ENCODE measurements around the gene NANOGP8. TPM values are rescaled to one million over a fixed set of nuclear protein-coding genes. Genes with fewer than 3 reads are reported as not detected.

Gene NANOGP8
- total RNA-seq, 4 donors from 2014 or later, result 1.2 to 9.4 (median 1.8) TPM

DNA sequence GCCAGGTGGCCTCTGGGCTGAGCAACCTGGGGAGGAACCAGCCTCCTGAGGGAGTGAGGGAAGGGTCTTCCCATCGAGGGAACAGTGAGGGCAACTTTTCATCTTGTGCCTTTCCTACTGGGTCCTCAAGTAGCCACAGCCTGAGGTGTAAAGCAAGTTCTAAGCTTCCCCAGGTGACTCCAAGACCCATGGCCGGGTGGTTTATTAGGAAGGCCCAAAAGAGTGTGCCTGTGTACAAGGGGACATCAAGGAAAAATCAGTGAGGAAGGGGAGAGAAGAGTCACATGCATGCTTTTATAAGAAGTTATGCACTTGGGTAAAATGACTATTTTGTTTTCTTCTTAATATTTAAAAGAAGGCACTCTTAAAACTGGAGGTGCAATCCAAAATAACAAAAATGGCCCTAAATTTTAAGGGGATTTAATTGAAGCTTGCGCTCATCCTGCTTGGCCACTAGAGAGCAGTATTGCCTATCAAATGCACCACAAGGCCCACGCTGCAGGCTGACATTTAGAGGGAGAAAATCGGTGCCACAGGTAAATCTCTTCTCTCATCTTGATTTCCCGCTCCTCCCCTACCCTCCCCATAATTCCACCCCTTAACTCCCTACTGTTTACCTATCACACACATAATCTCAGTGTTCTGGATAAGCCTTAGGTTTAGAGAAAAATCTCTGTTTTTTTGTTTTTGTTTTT is 6.7 kb downstream of the NANOGP8 start:
- H3K36me3 ChIP-seq, result no peaks in the 10 kb centered on the region
- H3K9me3 ChIP-seq, result peaks cover 0 to 10% (median 0%) of the 10 kb centered on the region in 4 donors
- H3K4me1 ChIP-seq, result no peaks in the 10 kb centered on the region
- peak in 1 of 2 donors; percentile 10 for DNase-seq (ENCODE audit: low spot score in 2 of 2)
- no peak overlapping the region for H3K27ac ChIP-seq
- no peaks in the 10 kb centered on the region for H3K27me3 ChIP-seq
- TF ChIP-seq POLR2A (IDR thresholded peaks at IDR 0.05), result no peak
- TF ChIP-seq, protein P1, sequence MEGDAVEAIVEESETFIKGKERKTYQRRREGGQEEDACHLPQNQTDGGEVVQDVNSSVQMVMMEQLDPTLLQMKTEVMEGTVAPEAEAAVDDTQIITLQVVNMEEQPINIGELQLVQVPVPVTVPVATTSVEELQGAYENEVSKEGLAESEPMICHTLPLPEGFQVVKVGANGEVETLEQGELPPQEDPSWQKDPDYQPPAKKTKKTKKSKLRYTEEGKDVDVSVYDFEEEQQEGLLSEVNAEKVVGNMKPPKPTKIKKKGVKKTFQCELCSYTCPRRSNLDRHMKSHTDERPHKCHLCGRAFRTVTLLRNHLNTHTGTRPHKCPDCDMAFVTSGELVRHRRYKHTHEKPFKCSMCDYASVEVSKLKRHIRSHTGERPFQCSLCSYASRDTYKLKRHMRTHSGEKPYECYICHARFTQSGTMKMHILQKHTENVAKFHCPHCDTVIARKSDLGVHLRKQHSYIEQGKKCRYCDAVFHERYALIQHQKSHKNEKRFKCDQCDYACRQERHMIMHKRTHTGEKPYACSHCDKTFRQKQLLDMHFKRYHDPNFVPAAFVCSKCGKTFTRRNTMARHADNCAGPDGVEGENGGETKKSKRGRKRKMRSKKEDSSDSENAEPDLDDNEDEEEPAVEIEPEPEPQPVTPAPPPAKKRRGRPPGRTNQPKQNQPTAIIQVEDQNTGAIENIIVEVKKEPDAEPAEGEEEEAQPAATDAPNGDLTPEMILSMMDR (IDR thresholded peaks at IDR 0.05), result peak; percentile 54 to 82 (median 59)
- H3K4me3 ChIP-seq, result no peak overlapping the region
- WGBS, 2 donors, result 31 to 32% methylated on average over 6 of the region's 6 CpGs

DNA sequence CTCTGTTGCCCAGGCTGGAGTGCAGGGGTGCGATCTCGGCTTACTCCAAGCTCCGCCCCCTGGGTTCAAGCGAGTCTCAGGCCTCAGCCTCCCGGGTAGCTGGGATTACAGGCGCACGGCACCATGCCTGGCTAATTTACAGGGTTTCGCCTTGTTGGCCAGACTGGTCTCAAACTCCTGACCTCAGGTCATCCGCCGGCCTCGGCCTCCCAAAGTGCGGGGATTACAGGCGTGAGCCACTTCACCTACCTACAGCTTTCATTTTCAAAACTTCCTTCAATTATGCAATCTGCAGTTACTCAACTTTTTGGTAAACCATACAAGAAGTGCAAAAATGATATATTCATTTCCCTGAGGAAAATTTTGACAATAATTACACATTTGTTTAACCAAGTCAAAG is 14.0 kb downstream of the NANOGP8 start:
- Histone ChIP-seq H3K27me3 (no peaks in the 10 kb centered on the region), H3K4me1 (peaks cover 0 to 6% (median 3%) of the 10 kb centered on the region in 4 donors), H3K4me3 (no peak overlapping the region), H3K27ac (no peak overlapping the region), H3K9me3 (no peaks in the 10 kb centered on the region), H3K36me3 (no peaks in the 10 kb centered on the region)
- DNase-seq (ENCODE audit: low spot score in 2 of 2), result no peak
- TF ChIP-seq POLR2A (IDR thresholded peaks at IDR 0.05) (no peak), EP300 (IDR thresholded peaks at IDR 0.05) (no peak)
- TF ChIP-seq, protein P1 (IDR thresholded peaks at IDR 0.05), result no peak
- WGBS, 2 donors, result 93 to 95% methylated on average over 13 of the region's 13 CpGs

DNA sequence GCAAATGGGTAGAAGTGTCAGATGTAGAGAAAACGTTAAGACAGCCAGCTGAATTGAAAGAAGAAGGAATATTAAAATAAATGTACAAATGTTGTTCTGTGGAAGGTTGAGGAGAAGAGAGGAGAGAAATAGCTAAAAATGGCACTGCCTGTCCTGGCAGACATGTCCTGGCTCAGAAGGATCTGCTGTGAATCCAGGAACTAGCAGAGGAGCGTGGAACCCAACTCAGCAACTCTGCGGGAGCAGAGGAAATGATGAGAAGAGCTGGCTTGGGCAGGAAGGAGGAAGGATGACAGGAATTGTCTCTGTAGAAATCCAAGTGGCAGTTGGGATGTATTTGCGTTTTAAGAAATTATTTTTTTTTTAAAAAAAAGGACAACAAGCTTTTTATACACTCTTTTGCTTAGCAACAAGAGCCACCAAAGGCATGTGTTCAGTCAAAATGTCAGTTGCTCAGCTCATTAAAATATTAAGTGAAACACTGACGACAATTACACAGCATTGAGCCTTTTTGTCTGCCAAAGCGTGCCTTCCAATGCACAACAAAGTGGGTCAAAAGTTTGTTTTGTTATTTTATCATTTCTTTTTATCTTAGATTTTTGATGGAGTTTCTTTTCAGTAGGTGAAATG is 16.1 kb downstream of the NANOGP8 start:
- TF ChIP-seq, protein P1 (IDR thresholded peaks at IDR 0.05), result no peak
- no peak for TF ChIP-seq EP300 (IDR thresholded peaks at IDR 0.05)
- no peak for TF ChIP-seq POLR2A (IDR thresholded peaks at IDR 0.05)
- WGBS, 2 donors, result 66% methylated on average over 6 of the region's 6 CpGs
- Histone ChIP-seq H3K9me3 (no peaks in the 10 kb centered on the region), H3K27me3 (no peaks in the 10 kb centered on the region), H3K27ac (no peak overlapping the region), H3K4me1 (peaks cover 0 to 6% (median 3%) of the 10 kb centered on the region in 4 donors), H3K4me3 (no peak overlapping the region), H3K36me3 (no peaks in the 10 kb centered on the region)
- DNase-seq (ENCODE audit: low spot score in 2 of 2), result no peak

DNA sequence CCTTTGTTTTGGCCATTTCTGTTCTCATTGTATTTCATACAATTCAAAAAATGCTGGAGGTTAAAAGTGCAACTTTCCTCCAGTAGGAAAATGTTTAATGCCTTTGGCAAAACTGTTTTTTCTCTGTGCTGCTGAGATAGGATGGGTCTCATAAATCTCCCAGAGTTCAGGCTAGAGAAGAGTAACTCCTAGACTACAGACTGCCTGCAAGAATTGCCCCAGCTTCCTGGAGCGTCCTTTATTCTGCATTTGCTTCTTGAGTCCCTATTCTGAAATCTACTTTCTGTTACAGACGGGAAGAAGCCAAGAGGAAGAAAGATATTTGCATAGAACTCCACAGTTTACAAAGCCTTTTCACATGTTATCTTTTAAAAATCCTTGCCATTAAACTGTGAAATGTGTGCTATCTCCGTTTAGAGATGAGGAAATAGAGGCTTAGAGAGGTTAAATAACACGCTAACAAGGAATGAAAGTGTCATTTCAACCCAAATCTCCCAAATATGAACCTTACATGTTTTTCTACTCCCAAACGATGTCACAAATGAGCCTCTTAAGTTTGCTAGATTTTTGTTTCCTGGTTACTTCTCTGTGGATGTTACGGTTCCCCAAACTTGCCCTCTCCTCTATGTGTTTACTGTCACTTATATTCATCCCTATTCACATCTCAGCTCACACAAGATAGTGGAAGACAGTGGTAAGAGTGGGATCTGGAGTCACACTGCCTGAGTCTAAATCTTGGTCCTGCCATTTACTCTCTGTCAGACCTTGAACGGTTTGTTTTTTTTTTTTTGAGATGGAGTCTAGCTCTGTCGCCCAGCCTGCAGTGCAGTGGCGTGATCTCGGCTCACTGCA is 17.4 kb downstream of the NANOGP8 start:
- DNase-seq (ENCODE audit: low spot score in 2 of 2), result no peak
- Histone ChIP-seq H3K27ac (no peak overlapping the region), H3K4me3 (no peak overlapping the region), H3K36me3 (no peaks in the 10 kb centered on the region), H3K27me3 (no peaks in the 10 kb centered on the region), H3K9me3 (no peaks in the 10 kb centered on the region), H3K4me1 (peaks cover 0 to 6% (median 3%) of the 10 kb centered on the region in 4 donors)
- WGBS, 2 donors, result 52 to 55% methylated on average over 10 of the region's 10 CpGs
- TF ChIP-seq EP300 (IDR thresholded peaks at IDR 0.05), result no peak
- no peak for TF ChIP-seq POLR2A (IDR thresholded peaks at IDR 0.05)
- TF ChIP-seq, protein P1 (IDR thresholded peaks at IDR 0.05), result no peak

Data from tibial nerve (tissue), 4 donors.